ENCODE measurements around the gene SGPL1.

Gene SGPL1

DNA sequence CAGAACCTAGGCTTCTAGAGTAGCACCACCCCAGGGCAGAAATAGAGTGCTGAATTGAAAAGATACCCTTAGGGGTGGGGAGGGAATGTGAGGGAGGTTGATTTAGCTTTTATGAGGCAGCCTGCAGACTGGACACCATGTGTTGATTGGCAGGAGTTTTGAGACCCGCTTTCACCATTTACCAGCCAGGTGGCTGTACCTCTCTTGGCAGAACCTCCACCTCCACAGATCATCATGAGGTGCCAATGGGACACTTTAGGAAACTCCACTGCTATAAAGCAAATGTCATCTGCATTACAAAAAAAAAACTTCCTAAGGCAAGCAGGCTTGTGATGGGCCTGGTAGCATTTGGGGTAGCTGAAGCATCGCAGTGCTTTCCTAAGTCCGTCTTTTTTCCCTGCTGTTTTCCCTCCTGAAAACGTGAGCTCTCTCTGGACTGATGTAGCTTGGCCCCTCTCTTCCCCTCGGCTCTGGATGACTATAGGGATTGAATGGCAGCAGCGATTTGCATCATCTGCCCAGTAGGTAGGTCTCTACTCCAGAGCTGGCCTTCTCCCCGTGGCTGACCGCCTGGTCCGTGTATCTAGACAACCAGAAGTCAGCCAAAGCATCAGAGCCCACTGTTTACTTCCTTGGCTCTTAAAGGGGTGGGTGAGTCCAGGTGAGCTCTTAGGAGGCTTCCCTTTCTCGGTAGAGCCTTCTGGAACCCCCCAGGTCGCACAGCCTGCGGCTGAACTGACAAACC lies 71.3 kb downstream of the SGPL1 start:
- no peak for DNase-seq

DNA sequence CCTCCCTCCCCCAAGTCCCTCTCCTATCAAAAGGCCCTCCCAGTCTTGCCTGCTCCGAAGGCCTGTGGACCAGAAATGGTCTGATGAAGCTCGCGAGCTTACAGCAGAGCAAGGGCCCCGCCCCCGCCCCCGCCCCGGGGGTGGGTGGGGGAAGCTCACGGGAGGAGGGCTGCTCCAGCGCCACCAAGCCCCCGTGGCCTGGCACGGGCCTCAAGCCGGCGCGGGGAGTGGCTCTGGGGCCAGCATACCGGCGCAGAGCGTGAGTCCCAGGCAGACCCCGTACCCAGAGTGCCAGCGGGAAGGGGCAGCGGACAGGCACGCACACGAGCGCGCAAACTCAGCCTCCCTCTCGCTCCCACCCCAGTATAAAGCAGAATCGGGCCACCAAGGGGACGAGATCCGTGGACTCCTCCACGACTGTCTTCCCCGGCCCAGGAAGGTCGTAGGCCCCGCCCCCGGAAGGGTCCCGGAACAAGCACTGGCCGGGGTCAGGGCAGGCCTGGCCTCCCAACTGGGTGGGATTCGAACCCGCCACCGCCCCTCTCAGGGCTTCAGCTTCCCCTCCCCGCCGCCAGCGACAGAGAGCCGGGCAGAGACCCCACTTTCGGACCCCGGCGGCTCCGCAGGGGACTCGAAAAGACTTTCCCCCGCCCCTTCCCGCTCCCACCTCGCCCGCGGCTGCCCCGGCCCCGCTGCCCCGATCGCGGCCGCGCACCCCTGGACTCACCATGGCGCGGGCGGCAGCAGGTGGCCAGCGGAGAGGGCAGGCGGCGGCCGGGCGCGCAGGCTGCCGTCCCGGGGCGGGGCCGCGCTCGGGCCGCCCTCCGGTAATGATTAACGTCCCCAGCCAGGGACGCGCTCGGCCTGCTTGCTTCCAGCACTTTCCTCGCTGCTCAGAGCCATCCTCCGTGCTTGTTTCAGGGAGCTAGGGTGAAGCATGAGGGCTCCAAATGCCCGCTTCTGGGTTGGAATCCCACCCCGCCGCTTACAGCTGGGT lies 72.4 kb downstream of the SGPL1 start, which contains the start of gene PCBD1:
PCBD1 (minus strand) TSS at position 762 of the 997 bp plus-strand sequence; CDS start at position 730, 32 bp downstream.
- peak; percentile 20 to 74 (median 26) for DNase-seq

DNA sequence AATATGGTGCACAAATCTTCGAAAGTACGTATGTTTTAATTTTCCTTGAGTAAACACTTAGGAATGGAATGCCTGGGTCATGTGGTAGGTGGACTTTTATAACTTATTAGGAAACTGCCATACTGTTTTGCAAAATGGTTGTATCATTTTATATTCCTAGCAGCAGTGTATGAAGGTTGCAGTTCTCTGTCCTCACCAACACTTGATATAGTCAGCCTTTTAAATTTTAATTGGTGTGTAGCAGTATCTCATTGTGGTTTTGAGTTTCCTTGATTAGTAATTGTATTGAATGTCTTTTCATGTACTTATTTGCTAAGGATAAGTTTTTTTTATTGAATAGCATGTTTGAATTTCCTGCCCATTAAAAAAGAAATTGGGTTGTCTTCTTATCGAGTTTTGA lies 73.5 kb downstream of the SGPL1 start:
- no peak for DNase-seq

DNA sequence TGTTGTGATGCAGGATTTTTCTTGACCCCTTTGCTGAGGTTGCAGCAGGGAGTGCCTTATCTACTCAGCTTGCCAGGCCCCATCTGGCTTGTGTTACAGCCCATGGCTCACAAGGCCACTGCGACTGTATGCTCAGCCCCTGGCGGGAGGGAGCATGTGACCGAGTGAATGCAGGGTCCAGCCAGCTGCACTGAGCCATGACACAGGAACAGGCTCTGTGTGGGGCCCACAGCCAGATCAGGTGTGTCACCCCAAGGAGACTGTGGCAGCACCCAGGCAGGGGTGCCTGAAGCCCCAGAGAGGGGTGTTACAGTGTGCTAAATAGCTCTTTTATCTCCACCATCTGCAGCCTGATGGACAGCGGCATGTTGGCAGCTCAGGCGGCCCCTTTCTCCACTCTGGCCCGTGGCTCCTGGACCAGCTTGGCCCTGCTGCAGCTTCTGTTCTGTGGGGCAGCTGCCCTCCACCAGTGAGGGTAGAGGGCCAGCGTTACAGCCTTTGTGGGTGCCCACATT lies 75.2 kb downstream of the SGPL1 start:
- DNase-seq = no peak

DNA sequence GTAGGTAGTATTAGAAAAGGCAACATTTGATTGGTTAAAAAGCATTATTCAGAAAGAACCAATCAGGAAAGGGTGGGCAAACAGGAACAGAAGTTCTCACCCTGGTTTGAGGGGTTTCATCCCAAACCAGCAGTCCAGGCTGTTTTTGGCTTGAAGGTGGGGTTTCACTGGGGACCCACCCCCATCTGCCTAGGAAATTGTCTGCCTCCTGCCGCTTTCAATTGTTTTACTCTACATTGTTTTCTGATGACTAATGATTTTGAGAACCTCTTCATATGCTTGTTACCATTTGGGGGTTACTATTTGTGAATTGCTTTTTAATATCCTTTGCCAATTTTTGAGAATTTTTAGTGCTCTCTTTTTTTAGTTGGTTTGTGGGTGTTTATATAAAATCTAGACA lies 75.9 kb downstream of the SGPL1 start:
- DNase-seq = no peak

DNA sequence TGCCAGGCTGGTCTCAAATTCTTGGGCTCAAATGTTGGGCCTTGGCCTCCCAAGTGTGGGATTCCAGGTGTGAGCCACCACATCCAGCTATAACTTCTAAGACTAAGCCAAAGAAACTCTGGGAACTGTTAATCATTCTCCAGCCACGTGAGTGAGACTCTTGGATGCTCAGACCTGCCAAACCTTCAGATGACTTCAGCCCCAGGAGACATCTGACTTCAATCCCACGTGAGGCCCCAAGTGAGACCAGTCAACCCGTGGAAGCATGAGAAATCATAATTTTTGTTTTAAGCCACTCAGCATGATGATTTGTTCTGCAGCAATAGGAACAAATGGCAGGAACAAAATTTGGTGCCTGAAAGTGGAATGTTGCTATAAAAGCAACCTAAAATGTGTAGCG lies 76.9 kb downstream of the SGPL1 start:
- no peak for DNase-seq

DNA sequence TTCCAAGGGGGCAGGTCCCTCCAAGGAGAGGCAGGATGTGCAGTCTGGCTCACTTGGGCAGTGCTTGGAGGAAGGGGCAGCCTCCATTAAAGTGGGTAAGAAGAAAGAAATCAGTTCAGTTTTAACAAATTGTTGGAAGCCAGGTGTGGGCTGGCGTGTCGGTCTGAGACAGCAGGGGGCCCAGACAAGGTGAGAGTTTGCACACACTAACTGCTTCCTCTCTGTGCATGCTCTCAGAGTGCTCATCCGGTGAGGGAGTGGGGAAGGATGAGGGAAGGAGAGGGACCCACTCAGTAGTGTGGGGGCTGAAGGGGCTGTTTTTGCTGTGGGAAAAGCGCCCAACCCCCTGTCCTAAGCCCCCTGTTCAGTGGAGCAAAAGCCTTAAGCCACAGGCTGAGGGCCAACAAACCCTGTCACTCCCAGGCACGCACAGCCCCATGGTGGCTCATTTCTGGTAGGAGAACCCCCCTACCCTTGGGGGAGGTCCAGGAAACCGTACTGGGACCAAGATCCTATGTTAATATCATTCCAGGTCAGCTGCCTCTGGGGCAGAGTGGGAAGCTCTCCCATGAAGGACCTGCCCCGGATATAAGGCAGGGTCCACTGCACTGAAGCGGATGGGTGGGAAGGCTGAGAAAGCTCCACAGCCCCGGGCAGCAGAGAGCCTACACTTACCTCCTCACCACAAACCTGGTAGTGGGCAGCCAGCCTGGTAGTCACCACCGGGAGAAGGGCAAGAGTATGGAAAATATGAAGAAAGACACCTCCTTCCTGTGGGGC lies 77.7 kb downstream of the SGPL1 start:
- no peak for DNase-seq

DNA sequence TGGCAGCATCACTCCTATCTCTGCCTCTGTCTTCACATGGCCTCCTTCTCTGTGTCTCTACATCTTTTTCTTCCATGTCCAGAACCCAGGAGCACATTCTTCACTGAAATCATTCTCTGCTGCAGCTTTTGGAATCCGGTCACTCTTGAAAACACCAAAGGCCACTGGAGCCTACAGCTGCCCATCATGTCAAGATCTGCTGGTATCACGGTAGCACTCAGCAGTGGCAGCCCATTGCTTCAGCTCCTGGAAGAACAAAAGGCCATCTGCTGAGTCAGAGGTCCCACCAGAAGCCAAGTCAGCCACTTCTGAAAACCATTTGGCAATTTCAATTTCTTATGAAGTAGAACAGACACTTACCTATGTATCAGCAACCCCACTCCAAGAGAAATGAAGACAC lies 78.7 kb downstream of the SGPL1 start:
- DNase-seq = no peak

DNA sequence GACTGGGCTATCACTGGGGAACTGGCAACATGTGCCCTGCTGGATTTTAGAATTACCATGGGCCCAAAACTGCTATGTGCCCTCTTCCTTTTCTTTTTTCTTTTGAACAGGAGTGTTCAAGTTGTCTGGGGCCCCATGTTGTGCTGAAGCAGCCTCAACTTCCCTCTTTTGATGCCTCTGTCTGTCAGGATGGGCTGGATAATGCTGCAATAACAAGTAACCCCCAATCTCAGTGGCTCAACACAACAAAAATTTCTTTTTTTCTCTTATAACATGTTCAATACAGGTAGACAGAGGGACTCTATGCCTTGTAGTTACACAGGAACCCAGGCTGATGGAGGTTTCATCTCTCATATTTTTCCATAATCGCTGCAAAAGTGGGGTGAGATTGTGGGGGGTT lies 80.8 kb downstream of the SGPL1 start:
- no peak for DNase-seq

DNA sequence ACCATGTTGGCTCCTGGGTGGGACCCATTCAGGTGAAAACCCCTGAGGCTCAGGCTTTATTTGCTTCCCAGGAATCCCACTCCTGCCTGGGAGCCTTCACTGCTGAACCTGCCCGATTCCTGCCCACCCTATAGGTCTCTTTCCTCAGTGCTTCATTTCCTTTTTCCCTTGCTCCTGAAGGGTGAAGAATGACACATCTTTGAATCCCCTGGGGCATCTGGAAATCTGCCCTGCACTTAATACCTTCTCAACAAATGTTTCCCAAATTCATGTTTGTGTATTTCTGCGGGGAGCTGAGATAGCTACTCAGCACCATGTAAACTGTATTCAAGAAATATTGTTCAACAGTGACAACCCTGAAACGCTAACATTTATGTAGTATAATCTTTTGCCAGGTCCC lies 82.9 kb downstream of the SGPL1 start:
- DNase-seq = no peak

DNA sequence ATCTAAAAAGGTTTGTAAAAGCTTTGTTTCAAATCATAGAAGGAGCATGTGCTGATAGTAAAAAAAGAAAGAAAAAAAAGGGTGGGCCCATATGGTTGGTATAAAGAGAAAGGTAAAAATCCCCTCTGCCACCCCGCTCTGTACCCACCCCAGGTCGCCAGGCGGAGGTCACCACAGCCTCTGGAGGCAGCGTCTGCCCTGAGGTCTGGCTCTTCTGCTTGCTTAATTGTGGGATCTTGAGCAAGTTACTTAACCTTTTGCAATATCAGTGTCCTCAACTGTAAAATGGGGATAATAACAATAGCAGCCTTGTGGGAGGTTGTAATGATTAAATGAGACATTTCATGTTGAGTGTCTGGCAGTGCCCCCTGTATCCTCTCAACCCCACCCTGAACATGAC lies 83.3 kb downstream of the SGPL1 start:
- no peak for DNase-seq

DNA sequence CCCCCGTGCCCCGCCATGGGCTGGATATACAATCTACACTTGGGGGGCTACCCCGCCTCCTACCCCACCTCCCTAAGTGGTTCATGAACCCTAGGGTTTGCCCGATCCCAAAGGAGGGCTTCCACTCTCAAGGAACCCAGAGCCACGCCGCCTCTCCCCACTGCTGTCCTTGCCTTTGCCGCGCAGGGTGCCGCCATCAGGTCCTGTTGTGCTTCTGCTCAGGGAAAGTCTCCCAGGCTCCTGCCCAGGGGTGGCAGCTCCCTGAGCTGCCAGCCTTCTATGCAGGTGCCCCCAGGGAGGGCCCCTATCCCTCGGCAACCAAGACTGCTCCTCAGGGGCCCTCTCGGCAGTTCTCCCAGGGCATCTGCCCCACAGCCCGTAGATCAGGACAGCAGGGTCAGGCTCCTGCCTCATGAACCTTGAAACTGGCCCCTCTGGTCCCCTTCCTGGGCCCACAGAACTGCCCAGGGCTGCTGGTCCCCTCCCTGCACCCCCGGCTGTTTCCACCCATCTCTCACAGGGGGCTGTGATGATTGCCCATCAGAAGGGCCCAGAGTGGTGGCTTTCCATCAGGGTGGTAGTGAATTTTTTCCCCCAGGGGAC lies 85.6 kb downstream of the SGPL1 start:
- no peak for DNase-seq

DNA sequence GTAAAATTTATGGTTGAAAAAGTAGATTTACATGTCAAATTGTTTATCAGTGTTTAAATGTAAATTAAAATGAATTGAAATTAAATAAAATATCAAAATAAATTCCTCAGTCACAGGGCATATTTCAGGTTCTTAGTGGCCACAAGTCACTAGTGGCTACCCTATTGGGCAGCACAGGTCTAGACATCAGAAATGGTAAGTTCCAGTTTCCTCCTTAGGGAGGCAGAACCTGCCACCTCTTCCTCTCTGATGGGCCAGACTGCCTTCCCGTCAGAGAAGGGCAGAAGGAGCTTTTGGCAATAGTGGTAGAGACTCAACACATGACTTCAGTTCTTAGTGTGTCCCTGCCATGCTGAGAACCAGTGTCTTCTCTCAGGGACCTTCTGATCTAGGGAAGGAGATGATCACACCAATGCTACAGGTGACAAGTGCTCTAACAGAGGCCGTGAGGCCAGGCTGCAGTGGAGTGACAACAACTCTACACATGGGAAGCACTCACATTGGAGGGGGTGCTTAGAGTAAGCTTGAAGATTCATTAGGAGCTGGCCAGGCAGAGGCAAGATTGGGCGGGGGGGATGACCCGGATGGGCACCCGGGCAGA lies 87.0 kb downstream of the SGPL1 start:
- no peak for DNase-seq

DNA sequence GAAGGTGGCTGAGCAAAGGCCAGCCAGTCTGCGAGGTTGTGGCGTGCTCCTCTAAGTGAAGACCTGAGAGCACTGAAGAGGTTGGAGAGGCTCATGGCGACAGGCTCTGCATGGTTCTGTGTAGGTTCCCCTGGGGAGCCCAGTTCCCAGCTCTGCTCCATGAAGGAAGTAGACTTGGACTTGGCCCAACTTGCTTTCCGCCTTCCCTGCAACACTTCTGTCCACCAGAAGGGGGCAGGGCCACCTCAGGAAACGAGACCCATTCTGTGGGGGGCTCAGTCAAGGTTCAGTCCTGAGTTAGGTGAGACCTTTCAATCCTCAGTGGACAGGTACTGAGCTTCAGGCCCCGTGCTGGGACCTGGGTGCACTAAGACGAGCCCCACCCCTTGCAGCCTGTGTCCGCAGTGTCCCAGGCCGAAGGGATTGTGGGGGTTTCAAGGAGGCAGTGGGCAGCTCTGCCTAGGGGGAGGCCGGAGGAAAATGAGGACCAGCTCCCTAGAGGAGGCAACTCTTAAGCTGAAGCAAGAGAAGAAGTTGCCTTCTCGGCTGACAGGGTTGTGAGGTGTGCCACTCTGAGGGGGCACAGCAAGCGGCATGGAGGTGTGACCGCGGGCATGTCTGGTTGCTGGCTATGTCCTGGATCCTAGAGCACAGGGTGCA lies 87.6 kb downstream of the SGPL1 start:
- DNase-seq = peak in 1 of 4 experiments; percentile 4

DNA sequence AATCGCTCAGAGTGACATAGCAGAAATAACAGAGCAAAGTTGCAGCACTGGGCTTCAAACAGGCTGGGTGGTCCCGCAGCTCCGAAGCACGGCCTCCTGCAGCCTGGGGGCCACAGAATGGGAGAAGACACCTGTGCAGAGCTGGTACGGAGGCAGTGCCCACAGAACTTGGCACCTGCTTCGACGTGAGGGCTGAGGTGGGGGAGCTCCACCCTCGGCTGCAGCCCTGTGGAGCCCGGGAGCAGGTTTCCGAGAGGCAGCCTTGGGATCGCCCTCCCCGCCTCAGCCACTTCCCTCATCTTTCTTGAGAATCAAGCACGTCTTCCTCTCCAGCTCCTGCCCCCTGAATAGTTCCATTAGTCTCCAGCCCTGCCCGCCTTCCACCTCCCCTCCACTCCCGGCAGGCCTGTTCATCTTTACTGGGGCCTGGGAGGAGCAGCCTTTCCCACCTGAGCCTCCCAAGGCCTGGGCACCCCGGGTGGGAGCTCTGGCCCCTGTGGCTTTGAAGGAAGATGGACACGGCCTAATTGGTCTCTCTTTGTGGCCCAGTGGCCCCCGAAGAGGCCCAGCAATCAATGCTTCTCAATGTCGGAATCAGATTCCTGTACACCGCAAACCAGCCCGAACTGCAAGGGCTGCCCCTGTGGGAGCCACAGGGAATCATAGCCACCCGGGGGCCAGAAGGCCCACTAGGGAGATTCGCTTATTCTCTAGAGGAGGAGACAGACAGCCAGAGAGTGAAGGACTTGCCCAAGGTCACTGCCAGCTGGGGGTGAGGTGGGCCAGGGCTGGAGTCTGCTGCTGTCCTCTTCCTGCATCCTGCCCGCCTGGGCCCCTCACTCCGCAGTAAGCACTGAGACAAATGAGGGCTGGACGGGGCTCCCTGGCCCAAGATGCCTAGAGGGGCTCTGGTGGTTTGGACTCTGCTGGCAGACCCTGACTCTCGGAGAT lies 89.6 kb downstream of the SGPL1 start:
- DNase-seq = no peak

DNA sequence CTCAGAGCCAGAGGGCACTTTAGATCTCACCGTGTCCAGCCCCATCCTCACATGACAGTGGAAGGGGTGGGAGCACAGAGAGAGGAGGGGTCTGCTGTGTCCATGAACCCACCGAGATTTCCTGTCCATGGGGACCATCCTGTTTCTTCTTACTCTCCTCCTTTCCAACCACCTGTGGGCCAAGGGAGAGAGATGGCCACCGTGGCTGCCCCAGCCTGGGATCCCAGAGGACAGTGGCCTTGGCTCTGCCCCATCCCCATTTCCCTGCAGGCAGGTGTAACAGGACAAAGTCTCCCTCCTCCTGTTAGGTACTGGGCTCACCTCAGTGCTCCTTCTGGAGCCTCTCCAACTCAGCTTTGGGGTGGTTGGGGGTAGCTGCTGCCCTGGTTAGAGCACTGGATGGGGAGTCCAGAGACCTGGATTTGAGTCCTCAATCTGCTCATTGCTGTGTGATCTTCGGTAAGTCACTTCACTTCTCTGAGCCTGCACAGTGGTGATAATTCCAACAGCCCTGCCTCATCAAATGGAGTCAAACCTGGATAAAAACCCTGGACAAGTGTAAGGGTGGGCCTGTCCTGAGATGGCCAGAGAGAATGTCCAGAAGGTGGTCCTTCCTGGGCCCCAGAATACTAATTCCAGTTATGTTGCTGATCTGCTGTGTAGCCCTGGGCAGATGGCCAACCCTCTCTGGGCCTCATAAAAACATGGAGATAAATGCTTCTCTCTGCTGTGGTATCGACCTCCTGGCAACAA lies 90.5 kb downstream of the SGPL1 start:
- no peak for DNase-seq

DNA sequence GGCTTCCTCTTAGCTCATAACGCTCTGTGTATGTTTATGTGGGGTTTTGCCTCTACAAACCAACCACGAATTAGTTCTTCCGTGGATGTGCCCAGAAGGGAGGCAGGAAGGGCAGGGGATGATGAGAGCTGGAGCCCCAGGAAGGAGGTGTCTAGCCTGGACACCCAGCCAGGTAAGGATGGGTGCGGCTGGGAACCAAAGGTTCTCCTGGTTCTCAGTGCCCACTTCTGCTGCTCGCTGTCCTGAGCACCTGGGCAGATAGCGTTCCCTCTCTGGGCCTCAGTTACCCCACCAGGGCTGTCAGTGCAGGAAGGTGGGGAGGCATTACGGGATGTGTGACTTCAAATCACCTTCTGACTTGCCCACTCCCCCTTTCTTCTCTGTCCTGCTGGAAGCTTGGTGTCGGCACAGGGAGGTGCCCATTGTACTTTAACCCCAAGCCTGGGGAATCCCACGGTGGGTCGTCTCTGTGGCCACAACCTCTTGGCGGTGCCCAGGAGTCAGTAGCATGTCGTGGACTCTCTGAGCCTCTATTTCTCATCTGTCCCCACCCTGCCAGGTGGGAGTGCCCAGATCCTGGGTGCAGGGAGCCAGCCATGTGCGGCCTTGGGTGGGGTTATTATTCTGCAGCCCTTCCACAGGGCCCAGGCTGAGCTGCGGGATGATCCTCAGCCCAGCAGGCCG lies 91.3 kb downstream of the SGPL1 start:
- DNase-seq = no peak

DNA sequence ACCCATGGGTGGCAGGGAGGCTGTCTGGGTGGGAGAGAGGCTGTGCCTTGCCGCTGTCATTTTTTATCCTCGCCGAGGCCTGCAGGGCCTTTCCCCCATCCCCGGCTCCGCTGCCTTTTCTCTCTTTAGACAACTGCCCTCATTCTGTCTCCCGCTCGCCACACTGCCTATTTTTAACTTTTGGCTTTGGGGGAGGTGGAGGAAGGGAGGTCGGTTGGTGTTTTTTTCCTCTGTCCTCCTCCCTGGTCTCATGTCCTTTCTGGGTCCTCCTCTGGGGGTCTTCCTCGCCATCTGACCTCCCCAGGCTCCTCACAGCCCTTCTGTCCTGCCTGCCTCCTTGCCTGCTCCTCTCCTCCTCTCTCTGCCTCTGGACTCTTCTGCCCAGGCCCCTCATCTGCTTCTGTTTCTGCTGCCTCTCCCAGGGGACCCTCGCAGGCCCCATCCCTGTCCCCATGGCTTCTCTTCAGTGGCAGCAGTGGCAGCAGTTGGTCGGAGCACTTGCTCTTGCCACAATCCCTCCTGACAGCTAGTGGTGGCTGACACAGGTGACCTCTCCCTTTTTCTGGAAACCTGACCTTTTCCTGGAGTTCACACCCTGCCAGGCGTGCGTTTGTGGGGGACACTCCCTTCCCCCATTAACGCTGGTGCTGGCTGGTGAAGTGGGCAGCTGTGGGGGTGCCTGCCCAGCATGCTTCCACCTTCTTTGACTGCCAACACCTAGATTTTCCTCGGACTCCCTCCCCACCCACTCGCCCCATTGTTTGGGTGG lies 92.1 kb downstream of the SGPL1 start:
- no peak for DNase-seq
